Erythroblast (primary cell): Measurements from ENCODE around the gene KAZN.

Experiments
- GATA1 ChIP-seq: IDR thresholded peaks from 2 replicates; pipeline ENCODE4 v1.6.1; 2011; ENCODE audit warnings: low read depth, mild to moderate bottlenecking, control low read depth, low read length, moderate library complexity
- POLR2A ChIP-seq: IDR thresholded peaks from 2 replicates; pipeline ENCODE4 v1.6.1; 2011; ENCODE audit warnings: mild to moderate bottlenecking, low read length

- TF ChIP-seq POLR2A (no peak), GATA1 (no peak)
Measured at GRCh38 chr1:15004396-15004795, 405.9 kb downstream of the KAZN start.
